OCI-M2 (cell line): Measurements from ENCODE around the gene KPTN.
"Not testable (repeated sequence)": the region's sequence is repeated elsewhere in the genome, so short reads cannot be mapped to it uniquely, and the experiment has no call there.

ENCODE experiments used
- DNase-seq: peaks from one replicate; lab custom pipeline; 2025; ENCODE audit not compliant: unreplicated experiment; lab: John Stamatoyannopoulos, UW

KPTN gene

DNA sequence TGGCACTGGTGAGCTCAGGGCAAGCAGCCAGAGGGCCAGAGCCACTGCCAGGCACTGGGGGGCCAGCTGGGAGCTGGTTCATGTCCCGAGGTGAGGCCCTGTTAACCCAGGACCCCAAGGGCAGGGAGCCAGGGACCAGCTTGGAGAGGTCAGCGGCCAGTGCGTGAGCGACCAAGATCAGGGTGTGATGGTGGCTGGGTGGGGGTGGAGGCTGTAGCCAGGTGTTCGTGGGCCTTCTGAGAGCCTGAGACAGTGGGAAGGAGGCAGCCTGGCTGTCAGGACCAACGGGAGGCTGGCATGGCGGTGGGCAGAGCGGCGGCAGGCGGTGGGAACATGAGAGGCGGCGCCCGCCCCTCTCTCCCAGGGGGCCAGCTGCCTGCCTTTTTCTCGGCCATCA lies 8.1 kb upstream of the KPTN start:
- no peak for DNase-seq

DNA sequence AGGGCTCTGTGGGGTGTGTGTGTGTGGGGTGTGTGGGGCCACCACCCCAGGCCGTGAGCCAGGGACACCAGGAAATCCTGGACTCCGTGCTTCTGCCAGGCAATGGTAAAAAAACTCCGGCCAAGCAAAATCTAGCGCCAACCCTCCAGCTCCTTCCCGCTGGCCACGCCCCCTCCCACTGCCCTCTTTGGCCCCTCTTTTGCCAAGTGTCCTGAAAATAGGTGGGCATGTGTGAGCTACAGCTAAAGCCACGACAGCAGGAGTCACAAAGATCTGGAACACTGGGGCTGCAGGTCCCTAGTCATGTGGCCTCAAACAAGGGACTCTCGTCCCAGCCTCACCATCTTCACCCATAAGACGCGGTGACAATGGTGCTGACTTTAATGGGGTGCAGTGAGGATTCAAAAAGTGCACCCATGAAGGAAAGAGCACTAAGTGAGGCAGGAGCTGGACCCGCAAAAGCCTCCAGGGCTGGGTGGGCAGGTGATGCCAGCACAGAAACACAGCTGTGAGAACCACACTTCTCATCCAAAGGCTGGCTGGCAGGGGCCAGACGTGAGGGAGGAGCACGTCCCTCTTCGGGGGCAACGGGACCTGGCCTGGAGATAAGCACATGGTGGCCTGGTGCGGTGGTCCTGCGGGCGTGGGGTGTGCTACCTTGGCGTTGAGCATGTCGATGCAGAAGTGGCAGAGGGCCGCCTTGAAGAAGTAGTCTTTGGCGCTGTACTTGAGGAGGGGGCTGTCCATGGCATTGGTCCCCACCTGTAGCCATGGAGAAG lies 7.5 kb upstream of the KPTN start:
- DNase-seq = no peak

DNA sequence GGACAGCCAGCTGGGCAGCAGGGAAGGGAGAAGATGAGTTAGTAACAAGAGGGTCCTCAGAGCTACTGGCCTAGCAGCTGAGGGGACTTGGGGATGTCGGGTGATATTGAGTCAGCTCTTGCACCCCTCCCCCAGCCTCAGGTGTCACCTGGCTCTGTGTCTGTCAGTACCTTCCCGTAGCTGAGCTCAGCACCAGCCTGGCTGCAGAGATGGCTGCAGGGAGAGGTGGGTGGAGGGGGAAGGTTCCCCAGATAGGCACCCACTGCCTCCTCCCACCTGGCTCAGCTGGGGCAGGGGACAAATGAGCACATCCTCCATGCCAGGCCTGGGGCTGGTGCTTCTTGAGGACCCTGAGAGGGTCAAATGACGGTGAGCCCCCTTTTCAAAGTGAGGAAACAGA lies 6.8 kb upstream of the KPTN start:
- DNase-seq = no peak

DNA sequence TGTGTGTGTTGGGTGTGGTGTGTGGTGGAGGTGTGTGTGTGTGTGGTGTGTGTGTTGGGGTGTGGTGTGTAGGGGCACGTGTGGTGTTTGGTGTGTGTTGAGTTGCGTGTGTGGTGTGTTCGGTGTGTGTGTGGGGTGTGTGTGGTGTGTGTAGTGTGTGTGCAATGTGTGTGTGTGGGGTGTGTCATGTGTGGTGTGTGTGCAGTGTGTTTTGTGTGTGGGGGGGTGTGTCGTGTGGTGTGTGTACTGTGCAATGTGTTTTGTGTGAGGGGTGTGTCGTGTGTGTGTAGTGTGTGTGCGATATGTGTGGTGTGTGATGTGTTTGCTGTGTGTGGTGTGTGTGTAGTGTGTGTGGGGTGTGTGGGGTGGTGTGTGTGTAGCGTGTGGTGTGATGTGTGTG lies 6.0 kb upstream of the KPTN start:
- no peak for DNase-seq

DNA sequence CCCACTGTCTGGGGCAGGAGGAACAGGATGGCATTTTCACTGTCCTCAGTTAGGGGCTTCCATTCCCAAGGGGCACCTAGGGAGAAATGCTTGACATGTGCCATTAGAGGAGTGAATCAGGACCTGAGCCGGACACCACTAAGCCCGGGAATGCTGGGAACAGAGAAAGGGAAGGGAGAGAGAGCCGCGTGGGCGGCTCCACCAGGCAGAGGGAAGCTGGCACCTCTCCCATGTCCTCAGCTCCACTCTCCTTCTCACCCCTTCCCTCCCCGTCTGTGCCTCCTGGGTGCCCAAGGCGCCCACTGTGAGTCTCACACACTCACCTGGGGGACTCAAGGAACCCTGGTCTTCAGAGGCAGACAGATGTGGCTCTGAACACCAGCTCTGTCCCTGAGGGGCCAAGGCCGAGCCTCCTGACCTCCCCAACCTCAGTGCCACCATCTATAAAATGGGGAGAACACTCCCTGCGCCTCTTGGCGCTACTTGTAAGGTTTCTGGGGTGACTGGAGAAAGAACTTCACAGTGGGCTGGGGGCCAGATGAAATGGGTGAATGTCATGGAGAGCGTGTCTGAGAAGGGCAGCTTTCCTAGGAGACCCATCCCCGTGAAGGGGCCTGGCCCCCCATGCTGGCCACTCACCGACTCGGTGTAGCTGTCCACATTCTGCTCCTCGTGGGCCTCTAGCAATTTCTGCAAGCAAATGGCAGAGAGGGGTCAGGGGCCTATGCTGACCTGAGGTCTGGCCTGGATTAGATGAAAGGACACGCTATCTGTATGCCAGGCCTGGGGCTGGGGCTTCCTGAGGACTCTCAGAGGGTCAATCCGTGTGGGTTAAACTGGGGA lies 5.3 kb upstream of the KPTN start:
- no peak for DNase-seq

DNA sequence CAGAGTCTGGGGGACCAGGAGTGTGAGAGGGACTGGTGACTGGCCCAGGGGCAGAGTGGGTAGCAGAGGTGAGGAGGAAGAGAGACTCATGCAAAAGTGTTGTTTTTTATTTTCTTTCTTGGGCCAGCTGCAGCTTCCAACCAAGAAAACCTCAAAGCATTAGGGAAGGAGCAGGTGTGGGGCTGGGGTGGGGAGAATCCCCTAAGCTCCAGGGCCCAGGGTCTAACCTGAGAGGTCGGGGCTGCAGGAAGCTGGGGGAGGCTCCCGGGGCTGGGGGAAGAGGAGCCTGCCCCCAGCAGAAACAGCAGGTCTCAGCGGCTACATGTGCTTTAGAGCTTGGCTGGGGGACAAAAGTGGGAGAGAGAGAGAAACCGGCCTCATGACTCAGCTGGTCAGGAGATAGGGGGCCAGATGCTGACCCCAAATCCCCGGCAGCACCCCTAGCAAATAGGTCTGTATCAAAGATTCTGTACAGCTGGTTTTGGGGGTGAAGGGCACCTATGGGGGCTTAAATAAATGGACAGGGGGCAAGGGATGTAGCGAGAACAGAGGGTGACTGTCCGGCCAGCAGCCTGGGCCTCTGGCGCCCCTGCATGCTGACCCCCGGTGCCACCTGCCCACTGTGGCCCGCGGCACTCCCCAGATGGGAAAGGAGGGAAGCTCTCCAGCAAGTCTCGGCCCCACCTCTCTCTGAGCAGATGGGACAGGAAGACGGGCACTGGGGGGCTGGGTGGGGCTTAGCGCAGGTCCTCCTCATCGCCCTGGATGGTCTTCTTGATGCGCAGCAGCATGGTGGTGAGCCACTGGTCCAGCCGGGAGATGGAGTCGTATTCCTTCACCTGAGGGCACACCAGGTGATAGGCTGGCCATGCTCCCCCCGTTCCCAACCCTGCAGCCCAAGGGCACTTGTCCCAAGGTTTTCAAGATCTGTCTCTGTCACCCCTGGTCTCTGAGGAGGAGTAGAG lies 3.8 kb upstream of the KPTN start:
- no peak for DNase-seq

DNA sequence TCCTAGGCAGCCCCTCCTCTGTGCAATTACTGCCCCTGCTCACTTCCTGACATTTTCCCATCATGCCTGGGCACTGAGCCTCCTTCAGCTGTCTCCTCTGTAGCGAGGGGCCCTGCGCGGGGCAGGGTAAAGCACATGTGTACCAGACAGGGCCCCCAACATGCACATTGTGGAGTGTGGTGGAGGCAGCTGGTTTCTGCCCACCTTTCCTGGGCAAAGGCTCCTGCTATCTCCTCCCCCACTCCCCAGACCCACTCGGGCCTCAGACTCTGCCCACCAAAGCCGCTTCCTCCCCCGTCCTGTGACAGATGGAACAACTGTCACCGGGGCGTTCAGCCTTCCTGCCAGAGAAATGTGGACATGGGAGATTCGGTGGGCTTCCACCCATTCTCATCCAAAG lies 2.9 kb upstream of the KPTN start:
- no peak for DNase-seq

DNA sequence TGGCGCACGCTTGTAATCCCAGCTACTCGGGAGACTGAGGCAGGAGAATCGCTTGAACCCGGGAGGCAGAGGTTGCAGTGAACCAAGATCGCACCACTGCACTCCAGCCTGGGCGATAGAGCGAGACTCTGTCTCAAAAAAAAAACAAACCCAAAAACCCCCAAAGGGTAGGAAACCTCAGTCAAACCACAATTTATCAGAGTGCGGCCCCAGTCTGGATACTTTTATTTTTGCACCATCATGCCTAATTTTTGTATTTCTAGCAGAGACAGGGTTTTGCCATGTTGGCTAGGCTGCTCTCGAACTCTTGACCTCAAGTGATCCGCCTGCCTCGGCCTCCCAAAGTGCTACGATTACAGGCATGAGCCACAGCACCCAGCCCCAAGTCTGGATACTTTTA lies 2.2 kb upstream of the KPTN start:
- not testable (repeated sequence) for DNase-seq

DNA sequence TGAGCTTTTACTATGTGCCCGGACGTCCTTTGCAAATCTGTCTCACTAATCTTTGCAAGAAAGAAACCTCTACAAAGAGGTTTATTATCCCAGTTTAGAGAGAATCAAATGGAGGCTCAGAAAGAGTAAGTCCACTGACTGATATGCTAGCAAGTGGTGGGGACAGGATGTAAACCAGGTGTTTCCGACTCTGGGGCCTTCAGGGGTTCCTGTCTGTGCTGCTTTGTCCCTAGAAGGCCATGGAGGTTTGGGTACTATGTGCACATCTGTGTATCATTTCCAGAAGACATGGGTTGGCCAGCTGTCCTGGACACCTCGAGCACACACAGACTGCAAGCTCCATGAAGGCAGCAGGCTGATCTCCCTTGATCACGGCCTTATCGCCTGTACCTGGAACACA lies 1.2 kb upstream of the KPTN start:
- DNase-seq = no peak

DNA sequence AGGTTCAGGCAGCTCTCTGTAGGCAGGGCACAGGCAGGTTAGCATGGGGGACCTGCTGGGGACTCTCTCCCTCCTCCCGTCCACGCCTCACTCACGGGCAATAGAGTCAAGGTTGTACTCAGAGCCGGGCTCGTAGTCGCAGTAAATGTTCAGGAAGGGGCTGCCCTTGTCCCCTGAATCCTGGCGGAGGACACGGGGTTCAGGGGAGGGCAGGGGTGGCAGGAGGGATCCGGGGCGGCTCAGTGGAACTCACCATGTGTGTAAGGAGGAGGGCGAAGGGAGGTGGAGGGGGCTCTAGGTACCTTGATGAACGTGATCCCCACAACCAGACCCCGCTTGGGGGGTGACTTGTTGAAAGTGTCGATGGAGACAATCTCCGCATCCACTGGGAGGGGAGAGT lies 819 bp downstream of the KPTN start:
- DNase-seq = no peak

DNA sequence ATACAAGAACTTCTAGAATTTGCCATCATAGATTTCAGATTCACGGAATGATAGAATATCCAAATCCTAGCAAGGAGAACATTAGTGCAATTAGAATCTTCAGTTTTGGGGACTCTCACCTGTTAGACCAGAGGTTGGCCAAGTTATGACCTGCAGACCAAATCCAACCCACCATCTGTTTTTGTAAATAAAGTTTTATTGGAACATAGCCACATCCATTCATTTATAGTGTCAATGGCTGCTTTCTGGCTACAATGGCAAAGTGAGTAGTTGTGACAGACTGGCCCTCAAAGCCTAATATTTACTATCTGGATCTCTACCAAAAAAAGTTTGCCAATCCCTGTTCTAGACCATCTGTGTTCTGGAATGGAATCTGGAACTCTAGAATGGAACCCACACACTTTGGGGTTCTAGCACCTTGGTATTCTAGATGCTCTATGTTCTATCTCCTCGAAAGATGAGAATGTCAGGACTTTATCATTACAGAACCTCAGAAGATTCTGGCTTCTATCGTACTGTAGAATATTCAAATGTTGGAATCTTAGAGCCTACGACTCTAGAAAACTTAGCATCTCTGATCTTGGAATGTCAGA lies 2.5 kb downstream of the KPTN start:
- no peak for DNase-seq

DNA sequence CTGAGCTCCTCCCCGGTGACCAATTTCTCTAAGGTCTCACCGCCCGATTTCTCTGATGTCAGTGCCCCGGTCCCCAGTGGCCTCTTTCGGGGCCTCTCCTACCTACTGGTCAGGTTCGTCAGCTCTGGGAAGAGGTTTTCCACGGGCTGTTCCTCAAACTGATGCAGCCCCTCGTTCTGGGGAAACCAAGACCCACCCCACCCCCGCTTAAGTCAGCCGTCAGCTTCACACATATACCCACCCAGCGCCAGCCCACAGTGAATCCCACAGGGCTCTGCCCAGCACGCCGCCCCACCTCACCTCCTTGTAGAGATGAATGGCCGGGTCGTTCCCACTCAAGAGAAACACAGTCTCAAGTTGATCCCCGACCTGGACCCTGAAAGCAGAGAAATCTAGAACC lies 3.4 kb downstream of the KPTN start:
- DNase-seq = no peak

DNA sequence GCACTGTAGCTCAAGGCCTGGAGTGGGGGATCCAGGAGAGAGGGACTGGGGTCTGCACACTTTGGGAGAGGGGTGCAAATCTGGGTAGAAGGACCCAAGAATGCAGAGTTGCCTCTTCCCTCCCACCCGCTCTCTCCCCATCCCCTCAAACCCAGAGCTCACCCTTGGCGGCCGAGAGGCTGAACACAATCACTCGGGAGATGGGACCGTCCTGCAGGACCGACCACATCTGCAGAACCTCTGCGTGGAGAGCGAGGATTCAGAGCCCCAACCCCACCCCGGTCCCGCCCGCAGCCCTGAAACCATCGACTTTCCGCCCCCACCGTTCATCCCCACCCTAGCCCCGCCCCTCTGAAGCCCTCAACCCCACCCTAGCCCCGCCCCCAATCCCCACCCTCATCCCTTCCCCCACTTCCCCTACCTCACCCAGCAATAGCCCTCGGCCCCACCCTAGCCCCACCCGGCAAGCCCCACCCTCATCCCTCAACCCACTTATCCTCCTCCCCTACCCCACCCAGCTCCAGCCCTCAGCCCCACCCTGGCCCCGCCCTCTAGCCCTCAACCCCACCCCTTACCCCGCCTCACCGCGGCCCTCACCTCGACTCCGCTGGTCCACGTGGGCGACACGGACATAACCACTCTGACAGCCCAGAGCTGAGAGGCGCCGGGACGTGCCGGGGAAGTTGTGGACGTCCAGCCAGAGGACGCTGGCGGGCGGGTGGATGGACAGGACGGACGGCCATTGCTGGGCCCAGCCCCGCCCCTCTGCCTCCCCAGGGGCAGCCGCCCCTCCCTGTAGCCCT lies 4.1 kb downstream of the KPTN start:
- DNase-seq = no peak

DNA sequence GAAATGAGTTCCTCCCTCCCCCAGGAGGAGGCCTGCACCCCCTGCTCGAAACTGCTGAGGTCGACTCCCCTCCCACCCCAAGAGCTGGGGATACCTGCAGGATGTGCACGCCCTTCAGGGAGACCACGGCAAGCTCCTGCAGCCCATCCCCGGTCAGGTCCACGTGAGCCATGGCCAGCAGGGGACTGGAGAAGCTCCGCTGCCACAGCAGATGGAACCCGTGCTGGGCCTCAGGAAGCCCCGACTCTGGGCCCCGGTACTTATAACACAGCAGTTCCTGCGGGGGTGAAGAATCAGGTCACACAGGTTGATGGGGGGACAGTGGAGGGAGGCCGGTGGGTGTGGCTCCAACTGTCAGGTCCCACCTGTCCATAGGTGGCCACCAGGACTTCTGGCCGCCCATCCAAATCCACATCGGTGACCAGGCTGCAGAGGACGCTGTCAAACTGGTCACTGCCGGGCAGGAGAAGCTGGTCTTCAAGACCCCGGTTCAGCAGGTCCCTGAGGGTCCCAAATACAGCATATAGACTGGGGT lies 7.5 kb downstream of the KPTN start:
- no peak for DNase-seq

DNA sequence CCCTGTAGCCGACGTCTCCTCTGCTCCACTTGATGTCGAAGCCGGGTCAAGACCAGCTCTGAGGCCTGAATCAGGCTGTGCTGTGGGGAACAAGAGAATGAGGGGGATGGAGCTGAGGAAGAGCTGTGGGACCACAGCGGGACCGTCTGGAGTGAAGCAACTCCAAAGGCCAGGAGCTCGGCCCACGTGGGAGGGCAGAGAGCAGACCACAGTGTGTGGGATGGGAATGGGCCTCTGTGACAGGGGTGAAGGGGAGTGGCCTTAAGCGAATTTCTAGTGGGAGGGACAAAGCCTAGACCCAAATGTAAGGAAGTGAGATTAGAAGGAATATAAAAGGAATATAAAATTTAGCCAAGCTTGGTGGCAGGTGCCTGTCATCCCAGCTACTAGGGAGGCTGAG lies 8.6 kb downstream of the KPTN start:
- no peak for DNase-seq

DNA sequence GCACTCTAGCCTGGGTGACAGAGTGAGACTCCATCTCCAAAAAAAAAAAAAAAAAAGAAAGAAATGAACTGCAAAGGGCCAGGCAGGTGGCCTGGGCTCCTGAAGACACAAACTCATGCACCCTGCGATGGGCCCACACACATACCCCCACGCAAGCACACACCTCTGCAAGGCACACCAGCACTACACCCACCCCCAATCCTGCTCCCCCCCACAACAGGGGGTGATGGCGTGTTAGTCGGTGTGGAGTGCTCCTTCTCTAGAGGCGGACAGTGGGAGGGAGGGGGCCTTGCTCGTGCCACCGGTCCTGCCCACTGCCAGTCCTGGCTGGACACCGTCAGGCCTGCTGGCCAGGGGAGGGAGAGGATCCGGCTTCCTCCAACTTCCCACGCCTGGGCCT lies 10.7 kb downstream of the KPTN start:
- no peak for DNase-seq

DNA sequence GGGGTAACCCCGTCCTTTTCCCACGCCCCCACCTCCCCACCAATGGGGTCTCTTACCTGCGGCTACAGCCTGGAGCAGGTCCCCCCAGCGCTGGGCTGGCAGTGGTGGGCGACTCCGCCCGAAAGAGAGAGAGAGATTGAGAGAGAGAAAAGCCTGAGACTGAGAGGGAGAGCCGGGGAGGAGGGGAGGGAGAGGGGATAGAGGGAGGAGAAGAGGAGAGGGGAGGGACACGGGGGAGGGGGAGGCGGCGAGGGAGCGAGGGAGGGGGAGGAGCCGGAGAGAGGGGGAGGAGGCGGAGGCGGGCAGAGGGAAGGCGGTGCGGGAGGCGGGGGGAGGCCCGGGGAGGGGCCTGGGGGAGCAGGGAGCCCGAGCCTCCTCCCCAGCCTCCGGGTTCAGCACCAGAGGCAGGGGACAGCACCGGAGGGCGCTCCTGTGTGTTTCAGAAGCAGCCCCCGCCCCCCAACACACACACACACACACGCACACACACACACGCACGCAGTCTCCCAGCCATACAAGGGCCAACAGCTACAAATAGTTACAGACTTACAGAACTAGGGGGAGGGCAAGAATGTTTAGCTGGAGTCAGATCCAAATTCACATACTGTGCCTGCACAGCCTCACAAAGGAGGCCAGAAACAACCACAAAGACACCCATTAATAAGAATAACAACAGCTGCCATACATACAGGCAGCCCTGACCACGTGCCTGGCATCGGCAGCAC lies 12.1 kb downstream of the KPTN start, which contains the start of gene SLC8A2:
Gene SLC8A2, minus strand, starts transcription at position 161 of the 725 bp plus-strand sequence. CDS start 5,490 bp downstream, outside the sequence.
- peak; percentile 50 for DNase-seq

DNA sequence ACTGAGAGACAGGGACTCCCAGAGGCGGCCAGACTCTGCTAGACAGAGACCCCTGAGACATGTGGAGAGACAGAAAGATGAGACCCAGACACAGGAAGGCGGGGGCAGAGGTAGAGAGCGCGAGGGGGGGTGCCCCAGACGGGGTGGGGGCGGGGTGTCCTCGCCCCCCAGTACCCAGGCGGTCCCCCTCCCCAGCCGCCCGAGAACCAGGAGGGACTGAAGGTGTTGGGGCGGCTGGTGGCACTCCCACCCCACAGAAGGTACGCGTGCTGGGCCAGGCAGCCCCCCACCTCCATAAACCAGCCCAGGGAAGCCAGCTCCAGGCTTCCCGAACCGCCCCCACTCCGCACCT lies 12.7 kb downstream of the KPTN start:
- no peak for DNase-seq
